HUES6 (cell line): Measurements from ENCODE around the gene ERCC8.

ENCODE experiments used
- H3K27ac ChIP-seq: 2 replicates; pipeline ENCODE4 v1.7.0; 2013; ENCODE audit warnings: low read depth, mild to moderate bottlenecking, low read length, inconsistent platforms
- H3K27me3 ChIP-seq: 2 replicates; pipeline ENCODE4 v1.6.1; 2013; ENCODE audit warnings: low read length; ENCODE audit not compliant: control insufficient read depth, insufficient read depth
- H3K36me3 ChIP-seq: 2 replicates; pipeline ENCODE4 v1.6.1; 2013; ENCODE audit warnings: low read length; ENCODE audit not compliant: control insufficient read depth, insufficient read depth
- H3K4me1 ChIP-seq: 2 replicates; pipeline ENCODE4 v1.6.1; 2013; ENCODE audit warnings: low read length; ENCODE audit not compliant: control insufficient read depth, insufficient read depth
- H3K4me3 ChIP-seq: 2 replicates; pipeline ENCODE4 v1.5.1; 2013; ENCODE audit warnings: low read depth, low read length
- H3K9ac ChIP-seq: one replicate; pipeline ENCODE4 v1.6.1; 2013; ENCODE audit warnings: mild to moderate bottlenecking, low read length
- H3K9me3 ChIP-seq: 2 replicates; pipeline ENCODE4 v1.6.1; 2013; ENCODE audit warnings: low read depth, low read length; ENCODE audit not compliant: control insufficient read depth, insufficient read depth

Gene ERCC8

GRCh38 chr5:60961685-60962084, 16.8 kb upstream of the ERCC8 start:
- Histone ChIP-seq H3K9me3 (peaks cover 9% of the 10 kb centered on the region; the same call in 1 of the 2 replicates), H3K27ac (no peak overlapping the region), H3K9ac (no peak overlapping the region)

GRCh38 chr5:60960591-60960990, 15.7 kb upstream of the ERCC8 start:
- no peaks in the 10 kb centered on the region for H3K4me1 ChIP-seq
- no peaks in the 10 kb centered on the region for H3K27me3 ChIP-seq
- no peaks in the 10 kb centered on the region for H3K36me3 ChIP-seq
- no peak overlapping the region for H3K27ac ChIP-seq
- H3K9me3 ChIP-seq = no peaks in the 10 kb centered on the region; the same call in 1 of the 2 replicates
- H3K4me3 ChIP-seq = no peak overlapping the region
- no peak overlapping the region for H3K9ac ChIP-seq

More at GRCh38 chr5:60961685-60962084, 16.8 kb upstream of the ERCC8 start:
- no peaks in the 10 kb centered on the region for H3K36me3 ChIP-seq
- no peaks in the 10 kb centered on the region for H3K4me1 ChIP-seq
- no peaks in the 10 kb centered on the region for H3K27me3 ChIP-seq
- H3K4me3 ChIP-seq = no peak overlapping the region

GRCh38 chr5:60959156-60959555, 14.3 kb upstream of the ERCC8 start:
- no peaks in the 10 kb centered on the region for H3K4me1 ChIP-seq
- H3K9ac ChIP-seq = no peak overlapping the region
- no peaks in the 10 kb centered on the region for H3K36me3 ChIP-seq
- H3K27ac ChIP-seq = no peak overlapping the region
- peaks cover 4% of the 10 kb centered on the region; the same call in 1 of the 2 replicates for H3K9me3 ChIP-seq
- no peak overlapping the region for H3K4me3 ChIP-seq
- H3K27me3 ChIP-seq = no peaks in the 10 kb centered on the region

GRCh38 chr5:60958712-60959111, 13.8 kb upstream of the ERCC8 start:
- H3K4me3 ChIP-seq = no peak overlapping the region
- H3K9me3 ChIP-seq = peaks cover 4% of the 10 kb centered on the region; the same call in 1 of the 2 replicates
- H3K36me3 ChIP-seq = no peaks in the 10 kb centered on the region
- no peak overlapping the region for H3K9ac ChIP-seq
- H3K27me3 ChIP-seq = no peaks in the 10 kb centered on the region
- H3K27ac ChIP-seq = no peak overlapping the region
- no peaks in the 10 kb centered on the region; the same call in 1 of the 2 replicates for H3K4me1 ChIP-seq

GRCh38 chr5:60958088-60958487, 13.2 kb upstream of the ERCC8 start:
- no peak overlapping the region for H3K27ac ChIP-seq
- no peaks in the 10 kb centered on the region; the same call in 1 of the 2 replicates for H3K4me1 ChIP-seq
- H3K27me3 ChIP-seq = no peaks in the 10 kb centered on the region
- peaks cover 4% of the 10 kb centered on the region; the same call in 1 of the 2 replicates for H3K9me3 ChIP-seq
- no peak overlapping the region for H3K9ac ChIP-seq
- no peaks in the 10 kb centered on the region for H3K36me3 ChIP-seq
- H3K4me3 ChIP-seq = no peak overlapping the region

GRCh38 chr5:60955239-60955638, 10.4 kb upstream of the ERCC8 start:
- Histone ChIP-seq H3K27ac (no peak overlapping the region), H3K9me3 (peaks cover 4% of the 10 kb centered on the region; the same call in 1 of the 2 replicates), H3K9ac (no peak overlapping the region), H3K4me3 (no peak overlapping the region), H3K27me3 (no peaks in the 10 kb centered on the region), H3K36me3 (no peaks in the 10 kb centered on the region), H3K4me1 (no peaks in the 10 kb centered on the region; the same call in 1 of the 2 replicates)

GRCh38 chr5:60948738-60949137, 3.9 kb upstream of the ERCC8 start:
- H3K4me3 ChIP-seq = no peak overlapping the region
- H3K9me3 ChIP-seq = no peaks in the 10 kb centered on the region
- H3K9ac ChIP-seq = no peak overlapping the region
- H3K4me1 ChIP-seq = peaks cover 8% of the 10 kb centered on the region; the same call in 1 of the 2 replicates
- no peaks in the 10 kb centered on the region for H3K27me3 ChIP-seq
- H3K27ac ChIP-seq = no peak overlapping the region
- no peaks in the 10 kb centered on the region for H3K36me3 ChIP-seq

- peak overlapping the region; percentile 89 for H3K4me3 ChIP-seq
- peaks cover 8% of the 10 kb centered on the region; the same call in 1 of the 2 replicates for H3K4me1 ChIP-seq
- H3K36me3 ChIP-seq = no peaks in the 10 kb centered on the region; the same call in 1 of the 2 replicates
- H3K27ac ChIP-seq = no peak overlapping the region
- no peaks in the 10 kb centered on the region for H3K9me3 ChIP-seq
- H3K27me3 ChIP-seq = no peaks in the 10 kb centered on the region
- peak overlapping the region; percentile 72 for H3K9ac ChIP-seq
These were observed 930 bp upstream of the ERCC8 start for GRCh38 chr5:60945813-60946187.

GRCh38 chr5:60943624-60944023, 1.2 kb downstream of the ERCC8 start:
- Histone ChIP-seq H3K36me3 (peaks cover under 1% of the 10 kb centered on the region; the same call in 1 of the 2 replicates), H3K9me3 (no peaks in the 10 kb centered on the region), H3K4me3 (peak overlapping the region; percentile 89), H3K27ac (no peak overlapping the region), H3K27me3 (no peaks in the 10 kb centered on the region), H3K9ac (no peak overlapping the region), H3K4me1 (peaks cover 8% of the 10 kb centered on the region; the same call in 1 of the 2 replicates)

GRCh38 chr5:60929024-60929423, 15.8 kb downstream of the ERCC8 start:
- no peak overlapping the region for H3K27ac ChIP-seq
- H3K27me3 ChIP-seq = no peaks in the 10 kb centered on the region
- no peaks in the 10 kb centered on the region for H3K4me1 ChIP-seq
- H3K36me3 ChIP-seq = peaks cover 27% of the 10 kb centered on the region
- H3K9me3 ChIP-seq = peaks cover 5% of the 10 kb centered on the region; the same call in 1 of the 2 replicates
- no peak overlapping the region for H3K4me3 ChIP-seq
- no peak overlapping the region for H3K9ac ChIP-seq

- H3K9me3 ChIP-seq = no peaks in the 10 kb centered on the region
- H3K4me3 ChIP-seq = no peak overlapping the region
- H3K27me3 ChIP-seq = no peaks in the 10 kb centered on the region
- no peaks in the 10 kb centered on the region for H3K4me1 ChIP-seq
- no peak overlapping the region for H3K27ac ChIP-seq
- H3K36me3 ChIP-seq = peaks cover 27% of the 10 kb centered on the region
- H3K9ac ChIP-seq = no peak overlapping the region
These were observed 17.4 kb downstream of the ERCC8 start for GRCh38 chr5:60927450-60927849.
